HCT116 (cell line): ENCODE measurements around the gene MIA. TPM values are rescaled to one million over a fixed set of nuclear protein-coding genes. Genes with fewer than 3 reads are reported as not detected.

Source experiments
- ATAC-seq: fragments of 200-7000 bp; cut with Tn5 transposase; 2 replicates; pipeline ENCODE4 v1.9.1; 2020; ENCODE audit warnings: mild to moderate bottlenecking, moderate library complexity
- BruUV-seq: library from RNA; stranded (reverse); fragments of 400-500 nt; replicated peaks from 2 replicates; lab custom pipeline; 2021; lab: Mats Ljungman, UMichigan
- CTCF ChIA-PET: fragments of 300-600 bp; sonication (Branson Sonifier 250); formaldehyde crosslinking; loops from one replicate; lab custom pipeline; 2021; ENCODE audit warnings: antibody characterized with exemption; lab: Charles Lee
- POLR2A ChIA-PET: fragments of 300-600, 350-600 bp; sonication (Branson Sonifier 250); formaldehyde crosslinking; loops from one replicate; lab custom pipeline; 2021; ENCODE audit warnings: antibody characterized with exemption; lab: Charles Lee
- RAD21 ChIA-PET, 2 experiments: fragments of 300-600 bp; sonication (Branson Sonifier 250); formaldehyde crosslinking; loops; one replicate each; lab custom pipeline; 2023; ENCODE audit warnings: low total read pairs in 2 of 2; ENCODE audit not compliant: uncharacterized antibody in 2 of 2, unreplicated experiment in 2 of 2, low non-redundant PET in 1 of 2; lab: Charles Lee
- DNase-seq: peaks from one replicate; pipeline ENCODE4 v3.0.0-alpha.2; 2010; ENCODE audit warnings: low read depth, low spot score
- H2AFZ ChIP-seq: fragments of 200-600 bp; shearing (Covaris generic), sonication (generic); 2 replicates; pipeline ENCODE4 v1.6.1; 2017; ENCODE audit warnings: low read depth, mixed run types, mixed read lengths, antibody characterized with exemption, low read length; ENCODE audit not compliant: poor library complexity, severe bottlenecking
- H3K27ac ChIP-seq: 2 replicates; pipeline ENCODE4 v1.5.1; 2012; ENCODE audit warnings: low read depth, low read length
- H3K27me3 ChIP-seq: fragments of 200-600 bp; sonication (generic); 2 replicates; pipeline ENCODE4 v1.6.1; 2016; ENCODE audit warnings: mixed run types, low read length, mixed read lengths; ENCODE audit not compliant: insufficient read depth
- H3K36me3 ChIP-seq, 2 experiments: fragments of 200-500 bp in 1 of 2; fragments of 200-600 bp in 1 of 2; sonication (Bioruptor generic) in 1 of 2; sonication (generic) in 1 of 2; 2 replicates each; pipeline versions ENCODE4 v1.5.1 to v1.6.1; 2014 to 2016; ENCODE audit warnings: low read length in 2 of 2, inconsistent platforms in 1 of 2, mixed read lengths in 1 of 2, mixed run types in 1 of 2; ENCODE audit not compliant: insufficient read depth in 2 of 2, control insufficient read depth in 1 of 2
- H3K4me1 ChIP-seq, 2 experiments: fragments of 200-600 bp in 1 of 2; sonication (generic) in 1 of 2; 2 replicates each; pipeline versions ENCODE4 v1.5.1 to v1.6.1; 2012 to 2017; ENCODE audit warnings: low read length in 2 of 2, inconsistent platforms in 1 of 2, mild to moderate bottlenecking in 1 of 2, mixed read lengths in 1 of 2, mixed run types in 1 of 2, moderate library complexity in 1 of 2; ENCODE audit not compliant: insufficient read depth in 2 of 2, control insufficient read depth in 1 of 2
- H3K4me2 ChIP-seq: fragments of 200-600 bp; sonication (generic); 2 replicates; pipeline ENCODE4 v1.6.1; 2017; ENCODE audit warnings: mixed run types, low read length, mixed read lengths
- H3K4me3 ChIP-seq, 2 experiments: fragments of 200-600 bp in 1 of 2; sonication (generic) in 1 of 2; replicated peaks in 1 of 2; 2 replicates each; pipeline ENCODE4 v1.5.1; 2011 to 2016; ENCODE audit warnings: low read length in 2 of 2, control low read depth in 1 of 2, low read depth in 1 of 2, mild to moderate bottlenecking in 1 of 2, mixed read lengths in 1 of 2, mixed run types in 1 of 2
- H3K79me2 ChIP-seq: fragments of 200-600 bp; sonication (generic); 2 replicates; pipeline ENCODE4 v1.6.1; 2017; ENCODE audit warnings: mild to moderate bottlenecking, mixed run types, low read length, moderate library complexity, mixed read lengths; ENCODE audit not compliant: insufficient read depth
- H3K9ac ChIP-seq: fragments of 200-600 bp; sonication (generic); 2 replicates; pipeline ENCODE4 v1.6.1; 2016; ENCODE audit warnings: low read length, mixed read lengths
- H3K9me2 ChIP-seq: fragments of 200-600 bp; sonication (generic), shearing (Covaris generic); 2 replicates; pipeline ENCODE4 v1.6.1; 2017; ENCODE audit warnings: mixed run types, mild to moderate bottlenecking, moderate library complexity; ENCODE audit not compliant: insufficient read depth
- H3K9me3 ChIP-seq, 2 experiments: fragments of 200-500 bp in 1 of 2; fragments of 200-600 bp in 1 of 2; sonication (Bioruptor generic) in 1 of 2; sonication (generic) in 1 of 2; 2 replicates each; pipeline ENCODE4 v1.6.1; 2014 to 2017; ENCODE audit warnings: low read length in 2 of 2, mixed read lengths in 2 of 2, inconsistent platforms in 1 of 2, low read depth in 1 of 2, mild to moderate bottlenecking in 1 of 2, mixed run types in 1 of 2, moderate library complexity in 1 of 2; ENCODE audit not compliant: control insufficient read depth in 1 of 2, insufficient read depth in 1 of 2
- H4K20me1 ChIP-seq: fragments of 200-600 bp; sonication (generic), shearing (Covaris generic); 2 replicates; pipeline ENCODE4 v1.6.1; 2017; ENCODE audit warnings: mixed run types, mild to moderate bottlenecking, moderate library complexity; ENCODE audit not compliant: insufficient read depth
- CBX3 ChIP-seq: IDR thresholded peaks from 2 replicates; pipeline ENCODE4 v1.6.1; 2012; ENCODE audit warnings: low read depth
- CEBPB ChIP-seq: IDR thresholded peaks from 2 replicates; pipeline ENCODE4 v1.6.1; 2012; ENCODE audit warnings: low read depth
- MAX ChIP-seq: IDR thresholded peaks from 2 replicates; pipeline ENCODE4 v1.6.1; 2012
- REST ChIP-seq: IDR thresholded peaks from 2 replicates; pipeline ENCODE4 v1.6.1; 2012; ENCODE audit warnings: low read depth
- SIN3A ChIP-seq: IDR thresholded peaks from 2 replicates; pipeline ENCODE4 v1.6.1; 2012; ENCODE audit warnings: low read depth
- SP1 ChIP-seq: IDR thresholded peaks from 2 replicates; pipeline ENCODE4 v1.6.1; 2012; ENCODE audit warnings: low read depth
- TCF7L2 ChIP-seq: IDR thresholded peaks from 2 replicates; pipeline ENCODE4 v1.7.0; 2011; ENCODE audit warnings: borderline replicate concordance, inconsistent platforms; ENCODE audit not compliant: insufficient read depth, insufficient read length; ENCODE audit errors: extremely low read depth
- ZNF274 ChIP-seq: fragments of 200-500 bp; sonication (Bioruptor generic); IDR thresholded peaks from 2 replicates; pipeline ENCODE4 v1.6.1; 2014; ENCODE audit warnings: mild to moderate bottlenecking, low read depth, low read length, inconsistent platforms
- intact Hi-C: fragments of 100-400 bp; cut with micrococcal nuclease; formaldehyde crosslinking; loops from 2 replicates; pipeline ENCODE4 v1.10.0; 2022
- total RNA-seq: library from RNA; stranded (reverse); gene quantifications from one replicate; pipeline ENCODE4 v1.2.1, GENCODE V29; 2021; ENCODE audit not compliant: unreplicated experiment

The MIA gene
- total RNA-seq, 1 experiment from 2014 or later, result 1.4 TPM

- Histone ChIP-seq H3K36me3 (peaks cover 10% of the 10 kb centered on the region in 2 experiments; a peak in 2 of 4 replicates), H3K27me3 (no peaks in the 10 kb centered on the region), H2AFZ (no peak overlapping the region), H3K79me2 (peaks cover 45% of the 10 kb centered on the region), H3K9ac (no peak overlapping the region), H3K4me3 (no peak overlapping the region), H4K20me1 (peaks cover 4% of the 10 kb centered on the region; the same call in 1 of the 2 replicates), H3K9me3 (no peaks in the 10 kb centered on the region), H3K9me2 (no peaks in the 10 kb centered on the region), H3K4me1 (peaks cover 26 to 63% of the 10 kb centered on the region in 2 experiments), H3K4me2 (no peak overlapping the region), H3K27ac (no peak overlapping the region)
- ChIA-PET POLR2A (no interaction called here), CTCF (interaction anchor here (2.1 kb wide), 1 partner anchor 146 kb away, joined by 23 read pairs; no protein-coding TSS in a partner anchor), RAD21 (interaction anchor here in 1 of 2 experiments (1.2 kb wide), 1 partner anchor 145 kb away, joined by 3 read pairs; no protein-coding TSS in a partner anchor)
- ATAC-seq, result no peak
- no peak for DNase-seq
- TF ChIP-seq SP1, result no peak
- TF ChIP-seq ZNF274, result no peak
- no peak for TF ChIP-seq CEBPB
- no peak for TF ChIP-seq CBX3
- TF ChIP-seq SIN3A, result no peak
- TF ChIP-seq MAX, result no peak
- no peak for TF ChIP-seq REST
- no peak for TF ChIP-seq TCF7L2
- no TSS peak for BruUV-seq
- intact Hi-C loops, result no loop called here
Observed at GRCh38 chr19:40808497-40808896, 33.2 kb downstream of the MIA start.
